Ishikawa (cell line): ENCODE results near the gene AMZ2.

Source experiments
- CEBPB ChIP-seq: IDR thresholded peaks from 2 replicates; pipeline ENCODE4 v1.6.1; 2012
- CREB1 ChIP-seq: IDR thresholded peaks from 2 replicates; pipeline ENCODE4 v1.6.1; 2012; ENCODE audit warnings: low read depth
- EGR1 ChIP-seq: IDR thresholded peaks from 2 replicates; pipeline ENCODE4 v1.6.1; 2012
- EP300 ChIP-seq: IDR thresholded peaks from 2 replicates; pipeline ENCODE4 v1.6.1; 2012; ENCODE audit warnings: borderline replicate concordance
- FOXM1 ChIP-seq: IDR thresholded peaks from 2 replicates; pipeline ENCODE4 v1.6.1; 2012; ENCODE audit warnings: low read depth, borderline replicate concordance
- NFIC ChIP-seq: IDR thresholded peaks from 2 replicates; pipeline ENCODE4 v1.6.1; 2012
- RAD21 ChIP-seq: IDR thresholded peaks from 2 replicates; pipeline ENCODE4 v1.6.1; 2012; ENCODE audit warnings: low read depth
- REST ChIP-seq: IDR thresholded peaks from 2 replicates; pipeline ENCODE4 v1.6.1; 2012; ENCODE audit warnings: low read depth, mild to moderate bottlenecking
- TAF1 ChIP-seq: IDR thresholded peaks from 2 replicates; pipeline ENCODE4 v1.6.1; 2012; ENCODE audit warnings: low read depth, mild to moderate bottlenecking
- TCF12 ChIP-seq: IDR thresholded peaks from 2 replicates; pipeline ENCODE4 v1.6.1; 2012; ENCODE audit warnings: low read depth
- TEAD4 ChIP-seq: IDR thresholded peaks from 2 replicates; pipeline ENCODE4 v1.6.1; 2012
- USF1 ChIP-seq: IDR thresholded peaks from 2 replicates; pipeline ENCODE4 v1.6.1; 2012
- YY1 ChIP-seq: IDR thresholded peaks from 2 replicates; pipeline ENCODE4 v1.6.1; 2012; ENCODE audit warnings: low read depth
- ZBTB7A ChIP-seq: IDR thresholded peaks from 2 replicates; pipeline ENCODE4 v1.6.1; 2012; ENCODE audit warnings: low read depth
- TF ChIP-seq, protein P1 (sequence below): IDR thresholded peaks from 2 replicates; pipeline ENCODE4 v1.6.1; 2012

AMZ2 gene

DNA sequence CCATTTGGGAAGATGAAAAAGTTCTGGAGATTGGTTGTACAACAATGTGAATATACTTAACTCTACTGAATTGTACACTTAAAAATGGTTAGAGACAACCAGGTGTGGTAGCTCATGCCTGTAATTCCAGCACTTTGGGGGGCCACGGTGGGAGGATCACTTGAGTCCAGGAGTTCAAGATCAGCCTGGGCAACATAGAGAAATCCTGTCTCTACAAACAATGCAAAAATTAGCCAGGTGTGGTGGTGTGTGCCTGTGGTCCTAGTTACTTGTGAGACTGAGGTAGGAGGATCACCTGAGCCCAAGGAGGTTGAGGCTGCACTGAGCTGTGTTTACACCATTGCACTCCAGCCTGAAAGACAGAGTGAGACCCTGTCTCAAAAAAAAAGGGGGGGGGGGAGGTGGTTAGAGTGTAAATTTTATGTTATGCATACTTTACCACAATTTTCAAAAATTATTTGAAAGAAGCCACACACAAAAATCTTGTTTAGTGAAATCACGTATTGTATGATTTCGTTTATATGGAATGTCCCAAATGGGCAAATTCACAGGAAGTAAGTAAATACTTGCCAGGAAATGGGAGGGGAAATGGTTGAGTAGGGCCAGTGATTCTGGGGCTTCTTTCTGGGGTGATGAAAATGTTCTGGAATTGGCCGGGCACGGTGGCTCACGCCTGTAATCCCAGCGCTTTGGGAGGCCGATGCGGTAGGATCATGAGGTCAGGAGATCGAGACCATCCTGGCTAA is 37.1 kb upstream of the AMZ2 start:
- TF ChIP-seq EGR1 (no peak), CREB1 (no peak), EP300 (no peak), RAD21 (no peak), USF1 (no peak), CEBPB (no peak), FOXM1 (no peak), NFIC (no peak), REST (no peak), ZBTB7A (no peak), TCF12 (no peak), TAF1 (no peak), TEAD4 (no peak), YY1 (no peak)
- TF ChIP-seq, protein P1, sequence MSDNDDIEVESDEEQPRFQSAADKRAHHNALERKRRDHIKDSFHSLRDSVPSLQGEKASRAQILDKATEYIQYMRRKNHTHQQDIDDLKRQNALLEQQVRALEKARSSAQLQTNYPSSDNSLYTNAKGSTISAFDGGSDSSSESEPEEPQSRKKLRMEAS, result no peak

- TF ChIP-seq USF1, result no peak
- no peak for TF ChIP-seq CREB1
- TF ChIP-seq, protein P1, result no peak
- no peak for TF ChIP-seq CEBPB
- TF ChIP-seq YY1, result no peak
- no peak for TF ChIP-seq TCF12
- TF ChIP-seq EGR1, result no peak
- no peak for TF ChIP-seq REST
- no peak for TF ChIP-seq RAD21
- TF ChIP-seq ZBTB7A, result no peak
- no peak for TF ChIP-seq TAF1
- no peak for TF ChIP-seq NFIC
- TF ChIP-seq TEAD4, result no peak
- TF ChIP-seq FOXM1, result no peak
- TF ChIP-seq EP300, result no peak
Observed at GRCh38 chr17:68221786-68222185, 26.1 kb upstream of the AMZ2 start.

DNA sequence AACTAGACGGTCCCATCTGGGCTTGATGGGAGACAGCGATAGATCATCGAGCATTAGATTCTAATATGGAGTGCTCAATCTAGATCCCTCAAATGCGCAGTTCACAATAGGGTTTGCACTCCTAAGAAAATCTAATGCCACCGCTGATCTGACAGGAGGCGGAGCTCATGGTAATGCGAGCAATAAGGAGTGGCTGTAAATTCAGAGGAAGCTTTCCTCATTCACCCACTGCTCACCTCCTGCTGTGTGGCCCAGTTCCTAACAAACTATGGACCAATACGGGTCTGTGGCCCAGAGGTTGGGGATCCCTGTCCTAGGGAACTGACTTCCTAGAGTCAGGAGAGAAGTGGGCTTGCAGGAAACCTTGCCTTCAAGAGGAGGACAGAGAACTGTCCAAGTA is 25.2 kb upstream of the AMZ2 start:
- TF ChIP-seq USF1 (no peak), ZBTB7A (no peak), CREB1 (no peak), YY1 (no peak), REST (no peak), NFIC (no peak), FOXM1 (no peak), RAD21 (no peak), EP300 (no peak), TEAD4 (no peak), TAF1 (no peak), TCF12 (no peak), CEBPB (no peak), EGR1 (no peak)
- TF ChIP-seq, protein P1, result no peak
